IPS DF 4.7 (cell line): ENCODE data around the gene EGLN1.
"Not testable (repeated sequence)": the region's sequence is repeated elsewhere in the genome, so short reads cannot be mapped to it uniquely, and the experiment has no call there.

Experiments
- DNase-seq: peaks from one replicate; pipeline ENCODE4 v3.0.0-alpha.2; 2013; ENCODE audit warnings: low spot score; ENCODE audit errors: extremely low read depth

The EGLN1 gene

DNA sequence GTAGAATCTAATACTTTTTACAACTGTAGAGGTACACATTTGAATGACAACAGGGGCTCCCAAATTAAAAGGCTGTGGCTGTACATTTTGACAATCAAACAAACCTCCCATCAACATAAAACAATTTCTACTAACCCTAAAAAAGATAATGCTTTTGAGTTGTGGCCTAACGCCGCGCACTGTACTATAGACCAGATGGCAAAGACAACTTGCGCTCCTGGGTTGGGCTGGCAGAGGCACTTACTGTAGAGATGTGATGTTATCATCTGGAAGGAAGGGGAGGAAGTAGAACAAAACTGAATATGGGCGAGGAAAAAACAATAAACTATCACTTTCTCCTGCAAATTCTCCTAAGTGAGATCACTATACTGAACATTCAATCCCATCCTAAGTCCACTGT is 57.9 kb downstream of the EGLN1 start:
- DNase-seq = no peak

- no peak for DNase-seq
Measured at GRCh38 chr1:231363624-231364023, 58.5 kb downstream of the EGLN1 start.

GRCh38 chr1:231362325-231362724 is 59.8 kb downstream of the EGLN1 start:
- no peak for DNase-seq

DNA sequence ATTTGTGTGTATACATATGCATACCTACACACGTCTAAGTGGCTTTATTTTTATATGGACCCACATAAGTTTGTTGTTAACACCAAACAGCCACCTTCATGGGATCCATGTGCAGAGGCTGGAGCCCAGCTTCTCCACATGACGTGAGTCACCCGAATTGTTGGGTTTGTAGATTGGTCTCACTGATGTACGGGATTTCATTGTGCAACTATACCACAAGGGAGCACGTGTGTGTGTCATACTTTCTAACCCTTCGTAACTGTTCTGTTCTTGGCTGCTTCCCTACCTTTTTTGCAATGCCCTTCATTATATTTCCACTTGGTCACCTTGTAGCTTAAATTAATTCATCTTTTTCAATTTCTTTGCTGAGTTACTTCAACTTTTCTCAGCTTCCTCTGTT is 63.0 kb downstream of the EGLN1 start:
- no peak for DNase-seq

DNA sequence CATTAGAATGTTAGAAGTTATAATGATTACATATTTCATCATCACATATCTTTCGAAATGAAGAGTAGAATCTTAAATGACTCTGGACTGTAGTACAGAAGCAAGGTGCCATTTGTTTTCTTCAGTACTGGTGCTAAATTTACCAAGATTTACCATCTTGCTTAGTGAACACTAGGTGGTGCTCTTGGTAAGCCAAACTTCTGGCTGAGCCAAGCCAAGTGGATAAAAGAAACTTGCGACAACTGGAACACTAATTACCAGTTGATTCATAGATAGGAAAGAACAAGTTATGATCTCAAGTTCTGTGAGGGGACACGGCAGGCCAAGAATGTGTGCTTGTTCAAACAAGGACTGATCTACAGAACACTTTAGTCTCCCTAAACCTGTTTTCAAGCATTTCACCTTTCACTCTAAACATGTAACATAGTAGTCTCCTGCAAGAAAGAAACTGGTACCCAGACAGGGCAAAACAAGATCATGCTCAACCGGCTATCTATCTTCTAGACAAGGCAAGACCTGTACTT is 64.2 kb downstream of the EGLN1 start:
- DNase-seq = no peak

DNA sequence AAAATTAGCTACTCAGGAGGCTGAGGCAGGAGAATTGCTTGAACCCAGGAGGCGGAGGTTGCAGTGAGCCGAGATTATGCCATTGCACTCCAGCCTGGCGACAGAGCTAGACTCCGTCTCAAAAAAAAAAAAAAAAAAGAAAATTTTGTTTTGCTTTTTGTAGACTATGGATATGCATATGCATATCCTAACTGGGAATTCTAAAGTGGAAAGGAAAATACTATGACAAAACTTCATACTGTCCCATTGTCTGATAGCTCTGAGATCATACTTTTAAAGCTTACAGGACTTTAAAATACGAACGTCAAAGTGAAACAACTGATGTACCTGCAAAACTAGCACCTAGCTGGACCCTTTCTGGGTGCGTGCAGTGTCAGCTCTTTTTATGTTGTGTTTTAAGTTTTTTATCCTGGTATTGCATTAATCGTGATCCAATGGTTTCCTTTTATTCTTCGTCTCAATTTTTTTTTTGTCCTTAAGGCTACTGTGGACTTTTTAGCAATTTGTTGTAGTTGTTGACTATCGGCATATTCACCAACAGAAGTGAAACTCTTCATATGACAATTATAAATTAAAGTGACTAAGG is 64.8 kb downstream of the EGLN1 start:
- DNase-seq = no peak

GRCh38 chr1:231355171-231355570 is 66.9 kb downstream of the EGLN1 start:
- DNase-seq = no peak

DNA sequence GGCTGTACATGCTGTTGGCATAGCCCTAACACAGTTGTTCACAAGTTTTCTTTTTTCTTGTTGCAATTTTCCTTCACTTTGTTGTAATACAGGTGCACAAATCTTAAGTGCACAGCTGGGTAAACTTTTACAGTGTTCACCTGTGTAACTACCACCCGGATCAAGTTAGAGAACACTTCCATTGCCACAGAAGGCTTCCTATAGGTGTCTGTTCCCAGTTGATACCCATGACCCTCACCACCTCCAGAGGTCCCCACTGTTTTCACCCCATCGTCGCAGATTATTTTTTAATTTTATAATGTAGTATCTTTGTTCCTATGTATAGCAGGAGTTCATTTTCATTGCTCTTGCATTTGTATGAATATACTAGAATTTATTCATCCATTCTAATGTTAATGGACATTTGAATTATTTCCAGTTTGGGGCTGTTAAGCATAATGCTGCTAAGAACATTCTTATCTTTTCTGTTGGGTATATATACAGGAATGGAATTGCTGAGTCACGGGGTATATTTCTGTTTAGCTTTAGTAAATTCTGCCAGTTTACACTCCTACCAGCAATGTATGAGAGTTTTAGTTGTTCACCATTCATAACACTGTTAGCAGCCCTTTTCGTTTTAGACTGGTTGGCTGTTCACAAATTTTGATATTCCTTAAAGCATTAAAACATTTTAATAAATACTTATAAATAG is 67.6 kb downstream of the EGLN1 start:
- DNase-seq = no peak

DNA sequence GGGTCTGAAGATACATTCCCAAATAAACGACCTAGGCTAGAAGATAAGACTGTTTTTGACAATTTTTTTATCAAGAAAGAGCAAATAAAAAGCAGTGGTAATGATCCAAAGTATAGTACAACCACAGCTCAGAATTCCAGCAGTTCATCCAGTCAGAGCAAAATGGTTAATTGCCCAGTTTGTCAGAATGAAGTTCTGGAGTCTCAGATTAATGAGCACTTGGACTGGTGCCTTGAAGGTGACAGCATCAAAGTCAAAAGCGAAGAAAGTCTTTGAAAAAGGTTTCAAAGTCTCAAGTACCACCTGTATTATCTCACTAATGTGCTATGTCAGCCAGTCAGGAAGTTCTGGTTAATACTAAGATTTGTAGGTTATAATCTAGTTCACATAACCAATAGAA is 69.0 kb downstream of the EGLN1 start:
- no peak for DNase-seq

- DNase-seq = no peak
Measured at GRCh38 chr1:231351816-231352215, 70.3 kb downstream of the EGLN1 start.

GRCh38 chr1:231348856-231349255 is 73.2 kb downstream of the EGLN1 start:
- DNase-seq = not testable (repeated sequence)

DNA sequence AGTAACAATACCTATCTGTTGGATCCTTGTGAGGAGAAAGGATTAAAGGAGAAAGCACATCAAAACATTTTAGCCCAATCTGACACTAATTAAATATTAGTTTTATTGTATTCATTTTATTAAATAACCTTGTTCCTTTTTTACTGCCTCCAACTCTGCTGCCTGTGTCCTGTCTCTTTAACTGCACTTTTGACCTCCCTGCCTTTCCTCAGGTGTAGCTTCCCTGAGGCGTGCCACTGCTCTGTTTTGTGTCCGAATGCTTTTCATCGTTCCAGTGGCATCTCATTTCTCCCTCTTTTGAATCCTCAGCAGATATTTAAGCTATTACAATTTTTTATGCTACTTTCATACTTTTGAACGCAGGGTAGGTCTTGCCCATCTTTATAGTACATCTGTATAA is 73.6 kb downstream of the EGLN1 start:
- no peak for DNase-seq

- DNase-seq = no peak
Measured at GRCh38 chr1:231347961-231348360, 74.1 kb downstream of the EGLN1 start.

DNA sequence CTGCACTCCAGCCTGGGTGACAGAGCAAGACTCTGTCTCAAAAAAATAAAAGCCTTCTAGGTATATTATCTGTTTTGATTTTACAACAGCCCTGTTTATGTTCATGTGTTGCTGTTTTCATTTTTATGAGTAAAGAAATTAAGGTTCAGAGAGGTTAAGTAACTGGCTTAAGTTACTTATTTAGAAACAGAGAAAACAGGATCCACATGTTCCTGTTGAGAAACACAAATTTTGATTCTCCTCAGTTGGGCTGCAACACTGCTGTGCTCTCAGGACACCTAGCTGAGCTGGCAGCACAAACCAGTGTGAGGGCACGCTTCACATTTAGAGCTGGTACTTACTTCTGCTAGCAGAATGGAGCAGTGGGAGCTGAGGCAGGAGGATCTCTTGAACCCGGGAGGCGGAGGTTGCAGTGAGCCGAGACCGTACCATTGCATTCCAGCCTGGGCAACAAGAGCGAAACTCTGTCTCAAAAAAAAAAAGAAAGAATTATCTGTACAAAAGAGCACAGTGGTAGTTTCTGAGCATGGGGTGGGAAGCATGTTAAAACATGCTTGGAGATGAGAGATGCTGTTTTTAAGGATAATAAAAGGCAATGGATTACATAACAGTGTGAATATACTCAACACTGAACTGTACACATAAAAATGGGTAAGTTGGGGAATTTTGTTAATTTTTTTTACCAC is 81.6 kb downstream of the EGLN1 start:
- no peak for DNase-seq

DNA sequence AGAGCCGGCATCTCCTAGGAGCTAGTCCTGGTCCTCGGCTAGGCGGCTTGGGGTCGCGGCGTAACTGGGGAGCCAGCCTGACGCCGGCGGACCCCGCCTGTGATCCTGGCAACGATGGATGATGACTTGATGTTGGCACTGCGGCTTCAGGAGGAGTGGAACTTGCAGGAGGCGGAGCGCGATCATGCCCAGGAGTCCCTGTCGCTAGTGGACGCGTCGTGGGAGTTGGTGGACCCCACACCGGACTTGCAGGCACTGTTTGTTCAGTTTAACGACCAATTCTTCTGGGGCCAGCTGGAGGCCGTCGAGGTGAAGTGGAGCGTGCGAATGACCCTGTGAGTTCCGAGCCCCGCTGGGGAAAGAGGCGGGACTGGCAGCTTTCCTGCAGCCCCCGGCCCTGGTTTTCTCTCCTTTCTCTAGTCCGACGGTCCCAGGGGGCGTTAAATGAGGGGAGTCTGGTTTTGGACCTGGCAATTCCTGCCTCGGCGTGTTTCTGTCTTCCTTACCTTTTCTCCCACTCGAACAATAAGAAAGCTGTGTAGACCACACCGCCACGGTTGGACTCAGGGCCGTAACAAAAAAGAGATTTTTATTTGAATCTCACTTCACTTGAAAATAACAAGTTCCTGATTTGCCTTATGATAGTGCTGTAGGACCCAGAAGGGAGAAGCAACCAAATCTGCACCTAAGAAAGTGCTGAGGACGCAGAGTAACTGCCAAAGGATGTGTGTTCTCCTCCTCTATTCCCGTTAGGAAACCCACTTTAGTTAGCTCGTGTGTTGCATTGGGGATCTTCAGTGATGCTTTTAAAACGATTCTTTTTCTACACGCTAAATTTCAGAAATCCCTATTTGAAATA is 83.6 kb downstream of the EGLN1 start, which contains the start of gene SPRTN:
Gene SPRTN (plus strand): TSS at position 24 of the 859 bp plus-strand sequence. CDS start 91 bp downstream, at position 115.
- no peak for DNase-seq

DNA sequence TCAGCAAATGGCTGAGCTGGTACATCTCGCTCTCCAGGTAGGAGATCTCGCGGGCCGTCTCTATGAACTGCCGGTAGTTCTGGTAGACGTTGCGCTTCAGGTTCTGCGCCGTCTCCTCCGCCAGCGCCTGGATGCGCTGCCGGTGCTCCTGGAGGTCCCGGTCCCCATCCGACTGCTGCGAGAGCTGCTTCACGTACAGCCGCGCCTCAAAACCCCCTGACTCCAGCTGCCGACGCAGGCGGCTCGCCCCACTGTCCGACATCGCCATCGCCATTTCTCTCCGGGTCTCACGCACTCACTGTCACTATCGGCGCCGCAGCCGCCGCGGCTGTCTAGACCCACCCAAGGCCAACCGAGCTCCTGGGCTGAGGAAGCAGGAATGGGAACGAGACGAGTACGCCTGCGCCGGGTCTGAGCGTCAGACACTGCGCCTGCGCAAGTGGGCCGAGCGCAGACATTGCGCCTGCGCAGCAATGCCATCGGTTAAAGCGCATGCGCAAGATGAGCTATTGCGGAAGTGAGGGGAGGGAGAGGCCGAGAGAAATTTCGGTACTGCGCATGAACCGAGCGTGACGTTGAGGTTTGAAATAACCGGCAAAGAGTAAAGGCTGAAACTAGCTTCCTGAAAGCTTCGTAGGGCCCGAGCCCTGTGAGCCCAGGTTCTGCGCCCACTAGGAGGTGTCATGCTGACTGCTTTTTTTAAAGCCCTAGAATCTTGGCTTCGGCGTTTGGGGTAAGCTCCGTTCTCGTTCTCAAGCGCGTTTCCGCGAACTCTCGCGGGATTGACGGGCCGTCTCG is 84.4 kb downstream of the EGLN1 start, which contains the start of gene EXOC8:
Gene EXOC8 (minus strand): TSS at position 381 of the 798 bp plus-strand sequence. CDS start 107 bp downstream, at position 274.
- peak; percentile 95 for DNase-seq

DNA sequence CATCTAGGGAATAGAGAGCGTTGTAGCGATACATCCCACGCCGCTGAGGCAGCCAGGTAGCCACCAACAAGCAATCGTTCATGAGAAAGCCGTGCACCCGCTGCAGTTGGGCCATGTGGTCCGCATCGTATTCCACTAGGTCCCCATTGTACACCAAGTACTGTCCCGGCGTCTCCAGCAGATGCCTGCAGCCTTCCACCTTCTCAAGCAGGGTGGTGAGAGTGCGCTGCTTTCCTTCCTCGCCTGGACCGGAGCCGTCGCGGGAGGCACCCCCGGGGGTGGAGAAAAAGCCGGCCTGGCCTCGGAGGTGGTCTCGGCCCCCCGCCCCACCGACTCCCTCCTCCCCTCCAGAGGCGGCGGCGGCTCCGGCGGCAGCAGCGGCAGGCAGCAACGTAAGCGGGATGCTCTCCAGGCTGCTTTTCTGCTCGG is 85.0 kb downstream of the EGLN1 start:
- DNase-seq = no peak

GRCh38 chr1:231335663-231336602 is 86.2 kb downstream of the EGLN1 start:
- DNase-seq = no peak

DNA sequence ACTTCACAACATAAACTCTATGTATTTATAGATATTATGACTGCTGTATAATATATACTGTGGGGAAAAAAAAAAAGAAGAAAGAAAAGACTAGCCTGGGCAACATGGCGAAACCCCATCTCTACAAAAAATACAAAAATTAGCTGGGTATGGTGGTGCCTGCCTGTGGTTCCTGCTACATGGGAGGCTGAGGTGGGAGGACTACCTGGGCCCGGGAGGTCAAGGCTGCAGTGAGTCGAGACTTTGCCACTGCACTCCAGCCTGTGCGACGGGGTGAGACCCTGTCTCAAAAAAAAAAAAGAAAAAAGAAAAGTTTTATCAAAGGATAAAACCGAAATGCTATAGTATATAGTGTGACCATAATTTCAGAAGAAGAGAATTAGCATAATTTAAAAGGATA is 87.1 kb downstream of the EGLN1 start:
- no peak for DNase-seq
